C4-2B (cell line): ENCODE data around the gene SETMAR.

Experiments
- CTCF ChIP-seq: fragments of 450-650 bp; conservative IDR thresholded peaks from 2 replicates; pipeline ENCODE4 v1.5.1; 2017; ENCODE audit warnings: mild to moderate bottlenecking
- ZFX ChIP-seq: fragments of 450-650 bp; IDR thresholded peaks from 2 replicates; pipeline ENCODE4 v1.6.1; 2017

- TF ChIP-seq CTCF (no peak), ZFX (no peak)
Measured at GRCh38 chr3:4313606-4314293, 10.6 kb downstream of the SETMAR start.
